Thoracic aorta (tissue), 2 donors: Measurements from ENCODE around the gene MMP14. TPM values are rescaled to one million over a fixed set of nuclear protein-coding genes. Genes with fewer than 3 reads are reported as not detected.
A peak's percentile ranks its signal among the peaks of the same experiment; 100 is the strongest.
"Not testable (repeated sequence)": the region's sequence is repeated elsewhere in the genome, so short reads cannot be mapped to it uniquely, and the experiment has no call there.

Experiments used
- ATAC-seq: fragments of 150-250 bp; one replicate; pipeline ENCODE4 v1.8.0; 2017; ENCODE audit warnings: low read depth; ENCODE audit not compliant: insufficient number of reproducible peaks, low FRiP score
- DNase-seq: peaks from one replicate; pipeline ENCODE4 v3.0.0-alpha.2; 2020; ENCODE audit warnings: low spot score
- H3K27ac ChIP-seq, 2 donors: fragments of 200-600 bp; sonication (generic); 1 replicate in 1 of 2; 2 replicates in 1 of 2; pipeline ENCODE4 v1.5.1; 2016; ENCODE audit warnings: mild to moderate bottlenecking in 2 of 2, moderate library complexity in 2 of 2
- H3K27me3 ChIP-seq: fragments of 200-600 bp; sonication (generic); replicated peaks from 2 replicates; pipeline ENCODE4 v1.6.0; 2016; ENCODE audit warnings: mild to moderate bottlenecking; ENCODE audit not compliant: insufficient read depth
- H3K36me3 ChIP-seq: fragments of 200-600 bp; sonication (generic); one replicate; pipeline ENCODE4 v1.5.1; 2016
- H3K4me1 ChIP-seq, 2 donors: fragments of 200-600 bp; sonication (generic); 1 replicate in 1 of 2; 2 replicates in 1 of 2; pipeline versions ENCODE4 v1.5.1 to v1.6.0; 2016; ENCODE audit warnings: low read depth in 2 of 2, mild to moderate bottlenecking in 1 of 2; ENCODE audit not compliant: control insufficient read depth in 1 of 2
- H3K4me3 ChIP-seq: fragments of 200-600 bp; sonication (generic); 2 replicates; pipeline ENCODE4 v1.5.1; 2016; ENCODE audit warnings: mild to moderate bottlenecking
- H3K9me3 ChIP-seq: fragments of 200-600 bp; sonication (generic); 2 replicates; pipeline ENCODE4 v1.5.1; 2016
- CTCF ChIP-seq: fragments of 200-600 bp; sonication (generic); IDR thresholded peaks from one replicate; pipeline ENCODE4 v1.5.1; 2019; ENCODE audit warnings: antibody characterized with exemption
- total RNA-seq, 2 donors: library from RNA; depleted of rRNA; stranded (reverse); fragments of >200 nt; gene quantifications; one replicate each; pipeline versions ENCODE4 v1.1.0 to v1.2.3, GENCODE V29; 2016

Gene MMP14
- total RNA-seq, 2 donors from 2014 or later = 160 to 182 TPM

GRCh38 chr14:22821193-22822015, 15.0 kb upstream of the MMP14 start:
- no peak overlapping the region for H3K4me3 ChIP-seq
- peaks cover 11 to 47% of the 10 kb centered on the region in 2 donors for H3K4me1 ChIP-seq
- no peaks in the 10 kb centered on the region for H3K27me3 ChIP-seq
- H3K9me3 ChIP-seq = no peaks in the 10 kb centered on the region
- DNase-seq = no peak
- no peak for ATAC-seq
- H3K36me3 ChIP-seq = no peaks in the 10 kb centered on the region
- peak overlapping the region in 1 of 2 donors; percentile 10 for H3K27ac ChIP-seq
- TF ChIP-seq CTCF = no peak

GRCh38 chr14:22822016-22822570, 14.3 kb upstream of the MMP14 start:
- no peak for TF ChIP-seq CTCF
- no peaks in the 10 kb centered on the region for H3K9me3 ChIP-seq
- no peaks in the 10 kb centered on the region for H3K27me3 ChIP-seq
- no peaks in the 10 kb centered on the region for H3K36me3 ChIP-seq
- no peak for DNase-seq
- H3K4me3 ChIP-seq = peak overlapping the region; percentile 72
- no peak for ATAC-seq
- peaks cover 11 to 47% of the 10 kb centered on the region in 2 donors for H3K4me1 ChIP-seq
- peak overlapping the region; percentile 60 to 66 for H3K27ac ChIP-seq

- Histone ChIP-seq H3K9me3 (no peaks in the 10 kb centered on the region), H3K36me3 (no peaks in the 10 kb centered on the region), H3K27ac (peak overlapping the region; percentile 60 to 66), H3K27me3 (no peaks in the 10 kb centered on the region), H3K4me3 (peak overlapping the region; percentile 72), H3K4me1 (peaks cover 11 to 45% of the 10 kb centered on the region in 2 donors)
- peak; percentile 83 for TF ChIP-seq CTCF
- ATAC-seq (peak; percentile 38), DNase-seq (no peak)
Observed at GRCh38 chr14:22822571-22823098, 13.8 kb upstream of the MMP14 start.

- Histone ChIP-seq H3K4me1 (peaks cover 3 to 27% of the 10 kb centered on the region in 2 donors), H3K4me3 (no peak overlapping the region), H3K27ac (no peak overlapping the region), H3K27me3 (no peaks in the 10 kb centered on the region), H3K9me3 (no peaks in the 10 kb centered on the region), H3K36me3 (no peaks in the 10 kb centered on the region)
- no peak for ATAC-seq
- TF ChIP-seq CTCF = no peak
- no peak for DNase-seq
Observed at GRCh38 chr14:22824711-22825359, 11.6 kb upstream of the MMP14 start.

- DNase-seq, ATAC-seq: not testable (repeated sequence)
- peak overlapping the region; percentile 92 for H3K4me3 ChIP-seq
Observed at GRCh38 chr14:22829076-22829660, 7.2 kb upstream of the MMP14 start.

More at GRCh38 chr14:22829076-22829660, 7.2 kb upstream of the MMP14 start:
- H3K27ac ChIP-seq = peak overlapping the region; percentile 60 to 70
- peaks cover 10 to 19% of the 10 kb centered on the region in 2 donors for H3K4me1 ChIP-seq
- not testable (repeated sequence) for H3K36me3 ChIP-seq, H3K9me3 ChIP-seq, H3K27me3 ChIP-seq
